Kidney glomerular epithelial cell (primary cell): Measurements from ENCODE around the gene FKBP10.

Source experiments
- DNase-seq: peaks from one replicate; lab custom pipeline; 2025; lab: John Stamatoyannopoulos, UW

The FKBP10 gene

DNA sequence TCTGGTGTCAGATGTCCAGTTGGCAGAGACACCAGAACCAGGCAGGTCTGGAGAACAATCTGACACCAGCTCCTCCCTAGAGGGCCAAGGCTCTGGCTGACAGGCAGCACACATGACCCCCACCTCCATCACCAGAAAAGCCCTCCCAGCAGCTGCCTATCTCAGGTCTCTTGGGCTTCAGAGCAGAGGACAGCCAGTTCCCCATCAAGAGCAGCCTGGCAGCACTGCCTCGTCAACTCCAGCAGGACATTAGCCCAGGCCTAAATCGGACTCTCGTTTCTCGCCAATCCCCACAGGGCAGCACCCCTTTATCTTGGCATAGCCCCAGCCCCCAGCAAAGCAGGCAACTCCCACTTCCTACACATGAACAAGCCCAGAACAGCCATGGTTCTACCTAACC is 30.7 kb upstream of the FKBP10 start:
- DNase-seq, result no peak

DNA sequence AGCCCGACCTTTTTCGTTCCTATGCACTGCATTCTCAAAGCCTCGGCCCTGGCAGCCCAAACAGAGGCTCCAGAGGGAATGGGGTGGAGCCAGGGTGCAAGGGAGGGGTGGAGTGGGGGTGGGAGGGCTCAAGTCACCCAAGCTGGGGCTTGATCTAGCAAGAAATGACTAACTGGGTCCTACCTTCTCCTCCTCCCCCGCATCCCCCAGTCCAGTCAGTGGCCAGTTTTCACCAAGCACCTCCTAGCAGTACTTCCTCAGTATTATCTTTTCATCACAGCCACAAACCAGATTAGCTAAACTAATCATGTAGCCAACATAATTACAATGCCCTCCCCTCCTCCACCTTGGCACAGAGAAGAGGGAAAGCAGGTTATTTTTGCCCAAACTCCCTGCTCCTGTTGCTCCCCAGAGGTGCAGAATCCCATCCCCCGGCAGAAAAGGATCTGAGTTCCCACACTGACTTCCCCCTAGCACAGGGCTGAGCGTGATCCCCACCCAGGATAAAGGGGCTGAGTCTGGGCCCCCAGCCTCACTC is 28.5 kb upstream of the FKBP10 start:
- DNase-seq, result peak; percentile 93

DNA sequence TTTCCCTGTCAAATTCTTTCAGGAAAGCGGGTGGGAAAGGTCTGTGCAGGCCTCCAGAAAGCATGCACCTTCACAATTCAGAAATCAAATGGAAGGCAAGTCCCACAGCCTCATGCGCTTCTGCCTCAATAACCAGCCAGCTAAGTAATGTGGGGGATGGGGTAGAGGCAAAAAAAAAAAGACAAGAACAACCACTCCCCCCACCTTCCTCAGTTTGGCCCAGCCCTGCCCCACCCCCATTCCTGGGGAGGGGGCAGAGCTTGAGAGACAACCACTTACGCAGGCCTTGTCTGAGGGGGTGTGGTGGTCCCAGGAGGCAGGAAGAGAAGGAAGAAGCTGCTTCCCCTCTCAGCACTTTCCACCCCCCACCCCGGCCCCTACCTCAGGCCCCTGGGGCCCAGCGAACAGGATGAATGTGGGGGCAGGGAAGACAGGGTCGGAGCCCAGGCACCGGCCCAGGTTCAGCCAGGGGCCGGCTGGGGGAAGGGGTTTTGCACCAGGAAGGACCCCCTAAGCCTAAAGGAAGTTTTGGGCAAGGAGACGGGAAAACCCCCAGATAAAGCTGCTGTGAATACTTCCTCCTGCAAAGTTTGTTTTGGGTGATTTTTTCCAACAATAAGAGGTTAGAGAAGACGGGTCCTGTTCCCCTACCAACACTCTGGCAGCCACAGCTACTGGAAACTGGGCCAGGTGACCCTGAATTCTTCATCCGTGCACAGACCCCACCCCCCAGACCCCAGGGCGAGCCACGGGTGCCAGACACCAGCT is 27.5 kb upstream of the FKBP10 start:
- DNase-seq, result peak; percentile 36

GRCh38 chr17:41785859-41786226 is 27.0 kb upstream of the FKBP10 start:
- DNase-seq, result peak; percentile 8

DNA sequence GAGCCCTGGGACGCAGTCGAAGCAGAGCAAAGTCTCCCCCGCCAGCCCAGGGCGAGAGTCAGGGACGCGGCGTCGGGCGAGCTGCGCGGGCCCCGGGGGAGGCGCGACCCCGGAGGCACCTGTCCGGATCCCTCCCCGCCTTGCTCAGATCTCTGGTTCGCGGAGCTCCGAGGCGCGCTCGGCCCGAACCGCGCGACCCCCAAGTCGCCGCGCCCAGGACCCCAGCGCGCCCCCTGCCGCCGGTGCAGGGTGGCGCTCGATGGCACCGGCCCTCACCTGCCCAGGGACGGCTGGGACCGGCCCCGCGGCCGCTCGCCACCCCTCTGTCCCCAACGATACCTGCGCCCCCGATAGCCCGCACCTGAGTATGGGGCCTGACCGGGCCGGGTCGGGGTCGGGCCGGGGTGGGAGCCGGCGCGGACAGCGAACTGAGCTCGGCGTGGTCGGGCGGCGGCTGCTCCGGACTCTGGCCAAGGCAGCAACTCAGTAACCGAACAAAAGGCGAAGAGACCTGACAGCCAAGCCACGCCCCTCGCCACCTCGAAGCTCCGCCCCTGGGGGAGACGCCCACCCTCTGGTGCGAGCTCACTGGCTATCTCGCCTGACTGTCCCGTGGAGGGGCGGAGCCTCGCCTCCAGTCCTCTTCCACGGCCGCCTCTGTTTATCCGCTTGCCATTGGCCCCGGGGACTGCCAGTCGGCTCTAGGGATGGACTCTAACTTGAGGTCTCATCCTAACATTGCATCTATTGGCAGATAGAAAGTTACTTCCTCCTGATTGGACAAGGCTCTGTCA is 26.4 kb upstream of the FKBP10 start, which contains the start of gene JUP:
TSS of gene JUP (minus strand) at position 485 of the 794 bp plus-strand sequence. CDS start 14,857 bp downstream, outside the sequence.
- peak; percentile 100 for DNase-seq

DNA sequence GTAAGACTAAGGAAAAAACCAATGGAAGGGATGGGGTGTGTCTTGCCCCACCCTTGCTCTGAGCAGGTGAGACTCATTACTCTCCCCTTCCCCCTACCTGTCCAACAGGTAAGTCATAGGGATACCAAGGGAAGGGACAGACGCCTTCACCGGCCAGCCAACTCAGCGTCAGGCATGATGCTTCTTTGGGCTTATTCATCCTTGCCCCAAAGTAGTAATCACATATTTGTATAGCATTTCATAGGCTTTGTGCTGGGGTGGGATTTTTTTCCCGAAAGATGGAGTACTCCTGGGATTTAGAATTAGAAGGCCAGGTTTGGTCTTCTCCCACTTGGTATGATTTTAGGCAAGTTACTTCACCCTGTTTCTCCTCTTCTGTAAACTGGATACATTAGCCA is 25.8 kb upstream of the FKBP10 start:
- DNase-seq, result no peak

DNA sequence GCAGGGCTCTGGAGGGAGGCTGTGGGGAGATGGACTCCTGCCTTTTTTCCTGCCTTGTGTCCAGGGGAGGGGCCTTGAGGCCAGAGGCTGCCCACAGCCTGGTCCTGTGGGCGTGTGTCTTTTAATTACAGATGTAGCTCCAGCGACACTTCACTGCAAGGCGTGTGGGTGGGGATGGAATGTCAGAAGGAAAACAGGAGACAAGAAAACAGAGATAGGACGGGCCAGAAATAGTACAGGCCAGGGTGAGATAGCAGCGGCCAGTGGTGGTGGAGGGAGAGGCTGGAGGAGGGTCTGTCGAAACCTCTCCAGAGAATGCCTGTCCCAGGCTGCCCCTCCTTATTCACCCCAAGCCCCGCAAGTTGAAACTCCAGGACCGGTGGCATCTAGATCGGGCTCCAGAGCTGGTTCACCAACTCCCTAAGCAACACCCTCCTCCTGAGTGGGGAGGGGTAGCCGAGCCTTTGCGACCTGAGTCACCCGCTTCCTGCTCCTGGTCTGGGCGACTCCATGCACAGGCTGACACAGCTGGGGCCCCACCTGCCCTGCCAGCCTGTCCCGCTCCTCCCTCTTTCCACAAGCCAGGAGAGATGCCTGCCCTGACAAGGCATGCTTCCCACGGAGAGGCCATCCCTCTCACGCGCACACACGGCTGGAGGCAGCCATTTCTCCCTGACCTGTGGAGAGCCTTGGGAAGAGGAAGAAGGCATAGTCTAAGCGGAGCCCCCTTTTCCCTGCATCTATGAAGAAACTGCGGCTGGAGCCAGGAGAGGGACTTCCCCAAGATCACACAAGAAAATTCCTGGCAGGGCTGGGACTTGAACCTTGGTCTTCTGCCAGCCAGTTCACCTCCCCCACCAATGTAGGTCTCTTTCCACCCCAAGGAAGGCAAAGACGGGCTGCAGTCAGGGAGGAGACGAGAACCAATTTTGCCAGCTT is 19.7 kb upstream of the FKBP10 start:
- peak; percentile 77 for DNase-seq

- DNase-seq, result no peak
These were observed 18.8 kb upstream of the FKBP10 start for GRCh38 chr17:41793784-41794539.

- no peak for DNase-seq
These were observed 18.2 kb upstream of the FKBP10 start for GRCh38 chr17:41794540-41794975.

GRCh38 chr17:41796121-41796895 is 16.5 kb upstream of the FKBP10 start:
- DNase-seq, result no peak

DNA sequence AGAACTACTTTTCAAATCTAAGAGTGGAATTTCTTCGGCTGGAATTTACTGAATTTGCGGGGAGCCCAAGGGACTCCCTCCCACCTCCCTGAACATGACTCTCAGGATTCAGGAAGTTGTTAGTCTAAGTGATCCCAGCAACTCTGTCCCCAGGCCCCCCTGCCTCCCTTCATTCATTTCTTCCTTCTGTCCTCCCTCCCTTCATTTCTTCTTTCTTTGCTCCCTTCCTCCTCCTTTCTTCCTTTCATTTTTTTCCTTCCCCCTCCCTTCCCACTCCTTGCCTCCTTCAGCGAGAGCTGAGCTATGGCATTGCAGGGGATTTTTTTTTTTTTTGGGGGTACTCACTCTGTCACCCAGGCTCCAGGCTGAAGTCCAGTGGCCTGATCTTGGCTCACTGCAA is 15.4 kb upstream of the FKBP10 start:
- no peak for DNase-seq

DNA sequence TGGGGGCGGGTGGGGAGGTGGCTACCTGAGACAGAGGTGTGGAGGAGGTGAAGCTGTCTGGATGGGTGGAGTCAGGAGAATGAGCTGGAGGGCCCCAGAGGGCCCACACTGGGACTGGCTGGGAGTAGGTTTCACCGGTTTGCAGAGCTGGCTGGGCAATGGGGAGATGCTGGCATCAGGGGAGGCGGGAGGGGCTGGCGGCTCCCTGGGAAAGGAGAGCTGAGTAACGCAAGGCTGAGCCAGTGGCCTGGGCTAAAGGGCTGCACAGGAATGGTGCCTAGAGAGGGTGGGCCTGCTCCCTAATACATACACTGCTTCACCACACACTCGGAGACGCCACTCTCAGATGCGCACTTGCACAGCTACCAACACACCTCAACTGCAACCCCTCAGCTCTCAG is 13.4 kb upstream of the FKBP10 start:
- DNase-seq, result no peak

DNA sequence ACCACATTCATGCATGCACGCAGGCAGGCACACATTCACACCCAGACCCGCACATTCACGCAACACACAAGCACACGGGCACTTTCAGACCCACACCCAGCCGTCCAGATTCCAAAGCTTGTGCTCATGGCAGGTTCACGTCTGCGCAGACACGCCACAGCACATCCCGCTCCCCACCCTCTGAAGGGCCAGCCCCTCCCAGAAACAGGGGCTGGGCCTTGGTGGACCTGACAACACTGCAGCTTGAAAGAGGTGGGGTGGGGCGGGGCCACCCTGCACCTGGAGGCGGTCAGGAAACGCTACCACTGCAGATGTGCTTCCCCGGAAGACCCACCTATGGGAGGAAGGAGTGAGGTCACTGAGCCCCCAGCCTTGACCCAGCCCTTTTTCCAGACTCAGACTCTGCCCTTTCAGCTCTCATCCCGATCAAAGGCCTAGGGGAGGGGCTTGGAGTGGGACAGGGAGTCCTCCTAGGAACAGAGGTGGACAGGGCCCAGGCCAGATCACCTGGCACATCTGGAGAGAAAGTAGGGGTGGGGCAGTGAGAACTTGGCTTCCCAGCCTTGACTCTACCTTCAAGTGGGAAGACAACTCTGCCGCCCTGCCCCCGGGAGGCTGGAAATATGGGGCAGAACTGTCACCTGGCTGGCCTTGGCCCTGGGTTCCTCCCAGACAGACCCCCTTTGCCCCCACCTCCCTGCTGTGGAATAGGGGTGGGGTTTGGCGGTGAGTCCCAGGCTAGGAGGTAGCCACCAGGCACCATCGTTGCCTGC is 12.0 kb upstream of the FKBP10 start:
- DNase-seq, result peak; percentile 73

GRCh38 chr17:41801374-41802271 is 11.2 kb upstream of the FKBP10 start:
- peak; percentile 98 for DNase-seq

DNA sequence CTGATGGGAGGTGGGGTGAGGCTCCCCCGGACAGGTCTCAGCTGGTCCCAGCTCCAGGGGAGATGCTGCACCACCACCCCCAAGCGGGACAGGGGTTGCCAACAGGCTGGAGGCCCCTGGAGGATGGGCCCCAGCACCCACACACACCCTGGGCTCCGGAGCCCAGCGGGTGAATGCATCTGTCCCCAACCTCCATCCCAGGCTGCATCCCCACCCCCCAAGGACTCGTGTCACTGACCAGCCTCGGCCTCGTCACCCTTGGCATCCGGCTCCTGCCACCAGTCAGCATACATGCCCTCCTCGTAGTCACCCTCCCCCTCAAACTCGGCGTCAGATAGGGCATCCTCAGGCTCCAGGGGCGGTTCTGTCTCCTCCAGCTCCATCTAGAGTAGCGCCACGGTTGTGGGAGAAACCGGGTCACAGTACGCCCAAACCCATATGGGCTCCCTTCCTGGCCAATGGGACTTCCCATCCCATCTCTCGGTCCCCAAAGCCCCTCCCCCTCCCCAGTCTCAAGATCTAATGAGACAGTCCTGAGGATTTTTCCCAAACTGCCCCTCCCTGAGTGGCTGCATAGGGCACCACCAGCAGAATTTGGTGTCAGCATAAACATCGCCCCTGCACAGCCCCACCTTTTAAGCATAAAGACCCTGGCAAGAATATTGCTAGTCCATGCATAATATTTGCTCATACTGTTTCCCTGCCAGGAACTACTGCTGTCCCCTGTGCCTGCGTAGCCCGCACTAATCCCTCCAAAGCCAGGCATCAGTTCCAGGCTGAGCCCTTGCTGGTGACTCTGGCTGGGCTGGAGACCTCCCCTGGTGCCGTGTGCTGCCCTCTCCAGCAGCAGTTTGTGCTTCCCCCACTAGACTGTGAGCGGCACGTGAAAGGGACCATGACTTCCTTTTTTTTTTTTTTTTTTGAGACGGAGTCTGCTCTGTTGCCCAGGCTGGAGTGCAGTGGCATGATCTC is 9.5 kb upstream of the FKBP10 start:
- no peak for DNase-seq

- DNase-seq, result no peak
These were observed 5.9 kb upstream of the FKBP10 start for GRCh38 chr17:41806685-41807445.
